ENCODE measurements around the gene IMMP2L. TPM values are rescaled to one million over a fixed set of nuclear protein-coding genes. Genes with fewer than 3 reads are reported as not detected.

The IMMP2L gene
- total RNA-seq, 3 donors from 2014 or later (not counting 1 experiment from before 2014, with no cell fraction given) = 6.9 to 9.2 (median 8.7) TPM

DNA sequence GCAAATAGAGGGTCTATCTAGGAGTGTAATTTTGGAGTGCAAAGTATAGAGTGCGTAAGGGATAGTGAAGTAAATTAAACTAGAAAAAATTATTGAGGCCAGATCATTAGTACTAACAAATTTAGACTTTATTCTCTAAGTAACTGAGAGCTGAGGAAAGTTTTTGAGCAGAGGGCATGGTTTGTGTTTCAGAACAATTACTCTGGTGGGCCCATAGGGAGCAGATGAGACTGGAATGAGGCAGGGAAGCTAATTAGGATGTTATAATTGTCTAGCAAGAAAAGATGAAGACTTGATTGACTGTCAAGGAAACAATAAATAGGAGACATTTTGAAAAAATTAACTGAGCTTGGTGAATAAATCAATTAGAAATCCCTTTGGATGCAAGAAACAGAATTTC is 37.8 kb upstream of the IMMP2L start:
- WGBS (ENCODE audit: insufficient coverage) = no CpG with 5 or more reads among the region's 1 CpG
- no peaks in the 10 kb centered on the region for H3K27me3 Mint-ChIP-seq (ENCODE audit: low read depth in 2 of 2)
- intact Hi-C loops (cut with micrococcal nuclease) = no loop called here

DNA sequence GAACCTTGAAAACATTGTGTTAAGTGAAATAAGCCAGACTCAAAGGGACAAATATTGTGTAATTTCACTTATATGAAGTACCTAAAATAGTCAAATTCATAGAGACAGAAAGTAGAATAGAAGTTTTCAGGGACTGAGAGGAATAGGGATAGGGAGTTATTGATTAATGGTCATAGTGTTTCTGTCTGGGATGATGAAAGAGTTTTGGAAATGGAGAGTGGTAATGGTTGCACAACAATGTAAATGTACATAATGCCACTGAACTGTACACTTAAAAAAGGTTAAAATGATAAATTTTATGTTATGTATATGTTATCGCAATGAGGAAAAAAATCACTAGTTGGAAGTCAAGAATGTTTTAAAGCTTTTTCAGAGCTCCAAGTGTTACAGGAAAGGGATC is 33.5 kb upstream of the IMMP2L start:
- Mint-ChIP-seq H3K36me3 (no peaks in the 10 kb centered on the region), H3K27me3 (ENCODE audit: low read depth in 2 of 2) (no peaks in the 10 kb centered on the region), H3K4me1 (no peaks in the 10 kb centered on the region), H3K9me3 (peaks cover 2 to 9% of the 10 kb centered on the region in 2 donors), H3K27ac (no peak overlapping the region), H3K4me3 (no peak overlapping the region)
- intact Hi-C loops (cut with micrococcal nuclease) = no loop called here
- no peaks in the 10 kb centered on the region for H3K4me1 ChIP-seq (ENCODE audit: control insufficient read depth, insufficient read depth, low read length)
- H3K27ac ChIP-seq (ENCODE audit: low read length) = no peak overlapping the region
- TF ChIP-seq, protein P1, sequence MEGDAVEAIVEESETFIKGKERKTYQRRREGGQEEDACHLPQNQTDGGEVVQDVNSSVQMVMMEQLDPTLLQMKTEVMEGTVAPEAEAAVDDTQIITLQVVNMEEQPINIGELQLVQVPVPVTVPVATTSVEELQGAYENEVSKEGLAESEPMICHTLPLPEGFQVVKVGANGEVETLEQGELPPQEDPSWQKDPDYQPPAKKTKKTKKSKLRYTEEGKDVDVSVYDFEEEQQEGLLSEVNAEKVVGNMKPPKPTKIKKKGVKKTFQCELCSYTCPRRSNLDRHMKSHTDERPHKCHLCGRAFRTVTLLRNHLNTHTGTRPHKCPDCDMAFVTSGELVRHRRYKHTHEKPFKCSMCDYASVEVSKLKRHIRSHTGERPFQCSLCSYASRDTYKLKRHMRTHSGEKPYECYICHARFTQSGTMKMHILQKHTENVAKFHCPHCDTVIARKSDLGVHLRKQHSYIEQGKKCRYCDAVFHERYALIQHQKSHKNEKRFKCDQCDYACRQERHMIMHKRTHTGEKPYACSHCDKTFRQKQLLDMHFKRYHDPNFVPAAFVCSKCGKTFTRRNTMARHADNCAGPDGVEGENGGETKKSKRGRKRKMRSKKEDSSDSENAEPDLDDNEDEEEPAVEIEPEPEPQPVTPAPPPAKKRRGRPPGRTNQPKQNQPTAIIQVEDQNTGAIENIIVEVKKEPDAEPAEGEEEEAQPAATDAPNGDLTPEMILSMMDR (IDR thresholded peaks at IDR 0.05) = no peak
- peaks cover 5% of the 10 kb centered on the region for H3K27me3 ChIP-seq (ENCODE audit: control insufficient read depth, insufficient read depth, low read length)
- WGBS (ENCODE audit: insufficient coverage) = 100% methylated on average over 1 of the region's 1 CpG
- no peak overlapping the region for H3K4me3 ChIP-seq (ENCODE audit: low read length)
- no peaks in the 10 kb centered on the region for H3K9me3 ChIP-seq (ENCODE audit: control insufficient read depth, insufficient read depth, low read length)
- no peaks in the 10 kb centered on the region for H3K36me3 ChIP-seq (ENCODE audit: control insufficient read depth, insufficient read depth, low read length)
- DNase-seq (no peak), ATAC-seq (no peak)

More for the DNA sequence above, 37.8 kb upstream of the IMMP2L start:
- Histone ChIP-seq H3K9me3 (ENCODE audit: control insufficient read depth, insufficient read depth, low read length) (no peaks in the 10 kb centered on the region), H3K27ac (ENCODE audit: low read length) (no peak overlapping the region), H3K4me3 (ENCODE audit: low read length) (no peak overlapping the region), H3K36me3 (ENCODE audit: control insufficient read depth, insufficient read depth, low read length) (no peaks in the 10 kb centered on the region), H3K27me3 (ENCODE audit: control insufficient read depth, insufficient read depth, low read length) (peaks cover 5% of the 10 kb centered on the region), H3K4me1 (ENCODE audit: control insufficient read depth, insufficient read depth, low read length) (no peaks in the 10 kb centered on the region)
- Mint-ChIP-seq H3K4me1 (no peaks in the 10 kb centered on the region), H3K9me3 (peaks cover 6 to 9% of the 10 kb centered on the region in 2 donors), H3K4me3 (no peak overlapping the region), H3K27ac (no peak overlapping the region), H3K36me3 (no peaks in the 10 kb centered on the region)
- TF ChIP-seq, protein P1 (IDR thresholded peaks at IDR 0.05) = no peak
- ATAC-seq (no peak), DNase-seq (no peak)

DNA sequence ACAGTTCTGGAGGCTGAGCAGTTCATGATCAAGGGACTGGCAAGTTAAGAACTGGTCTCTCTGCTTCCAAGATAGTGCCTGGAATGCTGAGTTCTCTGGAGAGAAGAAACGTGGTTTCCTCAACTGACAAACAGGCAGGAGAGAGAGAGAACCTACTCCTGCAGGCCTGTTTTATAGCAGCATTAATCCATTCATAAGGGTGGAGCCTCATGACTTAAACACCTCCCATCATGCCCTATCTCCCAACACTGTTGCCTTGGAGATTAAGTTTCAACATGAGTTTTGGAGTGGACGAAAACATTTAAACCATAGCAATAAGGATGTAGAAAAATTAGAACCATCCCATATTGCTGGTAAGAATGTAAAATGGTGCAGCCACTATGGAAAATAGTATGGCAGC is 32.3 kb upstream of the IMMP2L start:
- no peak overlapping the region for H3K4me3 Mint-ChIP-seq
- no peaks in the 10 kb centered on the region for H3K9me3 ChIP-seq (ENCODE audit: control insufficient read depth, insufficient read depth, low read length)
- H3K27me3 Mint-ChIP-seq (ENCODE audit: low read depth in 2 of 2) = no peaks in the 10 kb centered on the region
- ATAC-seq (no peak), DNase-seq (no peak)
- no peak overlapping the region for H3K27ac Mint-ChIP-seq
- TF ChIP-seq, protein P1 (IDR thresholded peaks at IDR 0.05) = no peak
- no peaks in the 10 kb centered on the region for H3K4me1 Mint-ChIP-seq
- no peak overlapping the region for H3K27ac ChIP-seq (ENCODE audit: low read length)
- intact Hi-C loops (cut with micrococcal nuclease) = no loop called here
- H3K4me1 ChIP-seq (ENCODE audit: control insufficient read depth, insufficient read depth, low read length) = no peaks in the 10 kb centered on the region
- H3K36me3 Mint-ChIP-seq = no peaks in the 10 kb centered on the region
- H3K4me3 ChIP-seq (ENCODE audit: low read length) = no peak overlapping the region
- WGBS (ENCODE audit: insufficient coverage) = 60% methylated on average over 1 of the region's 2 CpGs
- H3K27me3 ChIP-seq (ENCODE audit: control insufficient read depth, insufficient read depth, low read length) = peaks cover 2% of the 10 kb centered on the region
- H3K9me3 Mint-ChIP-seq = peaks cover 2 to 5% of the 10 kb centered on the region in 2 donors
- H3K36me3 ChIP-seq (ENCODE audit: control insufficient read depth, insufficient read depth, low read length) = no peaks in the 10 kb centered on the region

DNA sequence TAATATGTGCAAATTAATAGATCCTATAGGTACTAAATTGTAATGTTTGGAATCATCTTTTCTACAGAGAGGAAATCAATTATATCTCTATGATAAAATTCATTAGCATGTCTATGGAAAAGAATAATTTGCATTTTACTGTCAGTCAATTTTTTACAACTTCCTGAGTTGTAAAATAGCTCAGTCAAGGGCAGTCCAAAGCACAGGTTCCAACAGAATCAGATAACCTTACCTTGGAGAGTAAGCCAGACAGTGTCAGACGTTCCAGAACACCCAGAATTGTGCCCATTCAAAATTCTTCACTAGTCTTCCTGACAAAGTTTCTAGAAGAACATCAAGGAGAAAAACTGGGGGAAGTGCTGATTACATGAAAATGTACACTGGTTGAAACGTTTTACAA is 31.1 kb upstream of the IMMP2L start:
- no peaks in the 10 kb centered on the region for H3K27me3 Mint-ChIP-seq (ENCODE audit: low read depth in 2 of 2)
- TF ChIP-seq, protein P1 (IDR thresholded peaks at IDR 0.05) = no peak
- no peak overlapping the region for H3K27ac Mint-ChIP-seq
- H3K36me3 Mint-ChIP-seq = no peaks in the 10 kb centered on the region
- intact Hi-C loops (cut with micrococcal nuclease) = no loop called here
- Histone ChIP-seq H3K36me3 (ENCODE audit: control insufficient read depth, insufficient read depth, low read length) (no peaks in the 10 kb centered on the region), H3K9me3 (ENCODE audit: control insufficient read depth, insufficient read depth, low read length) (no peaks in the 10 kb centered on the region), H3K4me1 (ENCODE audit: control insufficient read depth, insufficient read depth, low read length) (no peaks in the 10 kb centered on the region), H3K27ac (ENCODE audit: low read length) (no peak overlapping the region), H3K27me3 (ENCODE audit: control insufficient read depth, insufficient read depth, low read length) (no peaks in the 10 kb centered on the region), H3K4me3 (ENCODE audit: low read length) (no peak overlapping the region)
- H3K9me3 Mint-ChIP-seq = peaks cover 2 to 5% of the 10 kb centered on the region in 2 donors
- no peak overlapping the region for H3K4me3 Mint-ChIP-seq
- DNase-seq = no peak
- no peaks in the 10 kb centered on the region for H3K4me1 Mint-ChIP-seq
- 43% methylated on average over 1 of the region's 2 CpGs for WGBS (ENCODE audit: insufficient coverage)
- no peak for ATAC-seq
